ENCODE data around the gene PACRG.

The PACRG gene

DNA sequence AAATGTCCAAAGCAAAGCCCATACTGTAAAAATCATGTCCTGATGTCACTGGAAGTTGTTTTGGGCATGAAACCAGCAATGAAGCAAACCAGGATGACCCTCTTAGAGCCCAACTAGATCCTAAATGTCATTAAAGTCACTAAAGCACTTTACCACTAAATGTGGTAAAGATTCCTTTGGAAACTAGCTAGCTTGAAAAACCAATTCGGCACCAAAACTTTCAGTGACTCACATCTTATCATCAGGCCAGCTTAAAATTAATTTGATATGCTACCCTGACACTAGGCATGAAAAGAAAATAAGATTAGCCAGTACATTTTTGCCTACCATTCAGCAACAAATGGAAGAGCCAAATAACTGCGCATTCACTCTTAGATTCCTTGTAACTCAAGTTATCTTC, 145.8 kb downstream of the PACRG start:
- DNase-seq = no peak

- DNase-seq = no peak
Measured at GRCh38 chr6:162875070-162875469, 147.3 kb downstream of the PACRG start.

DNA sequence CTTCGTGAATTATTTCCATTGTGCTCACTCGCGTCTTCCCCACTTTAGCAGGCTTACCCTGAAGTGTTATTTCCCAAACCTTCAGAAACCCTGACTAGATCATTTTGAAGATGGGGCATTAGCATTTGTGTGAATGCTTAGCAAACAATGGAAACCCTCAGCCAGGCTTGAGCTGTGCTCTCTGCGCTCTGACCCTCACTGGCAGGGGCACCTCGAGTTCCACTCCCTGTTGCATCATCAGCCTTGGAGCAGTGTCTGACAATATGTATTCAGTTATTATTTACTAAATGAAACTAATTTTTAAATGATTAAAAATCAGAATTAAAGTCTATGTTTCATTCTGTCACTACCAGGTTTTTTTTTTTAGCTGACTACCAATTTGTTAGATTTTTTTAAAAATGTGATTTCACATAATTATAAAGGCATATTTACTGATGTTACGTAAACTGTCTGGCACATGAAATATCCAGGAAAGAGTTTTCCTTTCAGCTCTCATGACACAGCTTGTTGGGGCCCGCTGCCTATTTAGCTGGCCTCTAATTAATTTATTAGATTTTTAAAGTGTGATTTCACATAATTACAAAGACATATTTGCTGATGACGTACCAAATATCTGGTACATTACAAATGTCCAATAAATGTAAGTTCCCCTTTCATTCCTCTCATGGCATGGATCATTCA, 155.2 kb downstream of the PACRG start:
- DNase-seq = no peak

- no peak for DNase-seq
Measured at GRCh38 chr6:162887981-162888689, 160.4 kb downstream of the PACRG start.

- no peak for DNase-seq
Measured at GRCh38 chr6:162889303-162889702, 161.5 kb downstream of the PACRG start.

DNA sequence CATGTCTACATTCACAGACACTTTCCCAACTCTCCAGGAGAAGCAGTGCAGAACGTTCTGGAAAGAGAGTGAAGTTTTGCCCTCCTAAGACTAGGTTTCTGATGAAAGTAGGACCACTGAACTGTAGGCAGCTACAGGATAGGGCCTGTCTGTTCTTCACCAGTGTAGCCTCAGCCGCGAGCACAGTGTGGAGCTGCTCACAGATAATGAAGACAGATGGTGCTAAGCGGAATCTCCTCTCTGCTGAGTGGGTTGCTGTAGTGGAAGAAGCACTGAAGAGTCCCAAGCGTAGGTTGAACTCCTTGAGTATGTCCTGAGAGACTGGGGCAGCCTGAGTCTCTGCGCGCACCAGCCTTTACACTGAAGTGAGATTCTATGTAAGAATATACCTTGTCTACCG, 170.2 kb downstream of the PACRG start:
- no peak for DNase-seq

DNA sequence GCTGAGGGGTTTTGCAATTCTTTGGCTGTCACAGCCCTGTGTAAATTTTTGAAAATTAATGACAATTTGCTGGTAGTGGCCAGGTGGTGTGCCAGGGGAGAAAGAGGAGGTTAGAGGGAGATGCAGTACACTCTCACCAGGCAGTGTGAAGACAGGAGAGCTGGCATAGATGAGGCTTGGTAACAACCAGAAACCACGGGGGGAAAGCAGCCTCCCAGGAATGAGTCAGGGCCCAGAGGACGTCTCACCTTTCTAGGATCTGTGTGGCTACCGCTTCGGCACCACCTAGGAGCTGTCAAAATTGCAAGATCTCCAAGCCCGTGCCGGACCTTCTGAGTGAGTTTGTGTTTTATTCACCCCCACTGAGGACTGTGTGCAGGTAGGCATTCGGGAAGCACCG, 171.4 kb downstream of the PACRG start:
- no peak for DNase-seq

GRCh38 chr6:162900503-162900902, 172.7 kb downstream of the PACRG start:
- DNase-seq = no peak

- no peak for DNase-seq
Measured at GRCh38 chr6:162904069-162904663, 176.4 kb downstream of the PACRG start.

GRCh38 chr6:162906479-162906878, 178.7 kb downstream of the PACRG start:
- no peak for DNase-seq

- DNase-seq = no peak
Measured at GRCh38 chr6:162907876-162908481, 180.2 kb downstream of the PACRG start.

- no peak for DNase-seq
Measured at GRCh38 chr6:162913206-162913605, 185.4 kb downstream of the PACRG start.

- DNase-seq = no peak
Measured at GRCh38 chr6:162917506-162917905, 189.7 kb downstream of the PACRG start.

GRCh38 chr6:162921062-162921461, 193.3 kb downstream of the PACRG start:
- DNase-seq = no peak

DNA sequence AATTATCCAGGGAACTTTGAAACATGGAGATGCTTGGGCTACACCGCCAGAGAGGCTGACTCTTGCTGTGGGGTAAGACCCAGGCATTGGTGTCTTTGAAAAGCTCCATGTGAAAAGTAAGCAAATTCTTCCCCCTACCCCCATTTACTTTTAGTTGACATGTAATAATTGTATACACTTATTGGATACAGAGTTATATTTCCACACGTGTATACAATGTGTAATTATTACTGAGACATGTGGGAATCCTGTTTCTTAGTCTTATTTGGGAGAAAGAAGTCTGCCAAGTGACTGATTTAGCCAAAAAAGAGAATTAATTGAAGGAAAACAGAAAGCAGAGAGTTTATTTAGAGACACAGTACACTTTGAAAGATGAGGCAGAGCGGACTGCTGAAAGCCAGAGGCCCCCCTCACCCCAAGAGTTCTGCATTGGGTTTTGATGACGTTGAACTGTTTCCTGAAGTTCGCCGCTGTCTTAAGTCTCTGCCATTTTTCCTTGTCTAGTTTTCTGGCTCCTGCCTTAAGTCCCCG, 193.8 kb downstream of the PACRG start:
- no peak for DNase-seq

GRCh38 chr6:162922563-162923166, 194.9 kb downstream of the PACRG start:
- no peak for DNase-seq

- DNase-seq = no peak
Measured at GRCh38 chr6:162934844-162935243, 207.1 kb downstream of the PACRG start.

DNA sequence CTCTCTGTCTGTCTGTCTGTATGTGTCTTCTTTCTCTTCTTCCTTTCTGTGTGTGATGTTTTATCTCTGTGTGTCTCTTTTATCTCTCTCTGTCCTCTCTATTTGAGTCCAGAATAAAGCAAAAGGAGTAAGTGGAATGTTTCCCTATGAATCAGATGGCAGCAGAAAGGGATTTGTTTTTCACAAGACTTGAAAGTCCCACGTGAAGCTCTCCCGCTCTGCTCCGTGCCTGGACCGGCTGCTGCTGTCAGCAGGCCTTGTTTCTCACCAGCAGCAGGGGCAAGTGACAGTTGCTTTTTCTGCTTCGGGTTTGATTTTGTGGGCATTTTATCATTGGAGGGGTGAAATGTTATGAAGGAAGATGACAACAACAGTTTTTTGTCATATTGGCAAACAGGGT, 212.7 kb downstream of the PACRG start:
- no peak for DNase-seq

DNA sequence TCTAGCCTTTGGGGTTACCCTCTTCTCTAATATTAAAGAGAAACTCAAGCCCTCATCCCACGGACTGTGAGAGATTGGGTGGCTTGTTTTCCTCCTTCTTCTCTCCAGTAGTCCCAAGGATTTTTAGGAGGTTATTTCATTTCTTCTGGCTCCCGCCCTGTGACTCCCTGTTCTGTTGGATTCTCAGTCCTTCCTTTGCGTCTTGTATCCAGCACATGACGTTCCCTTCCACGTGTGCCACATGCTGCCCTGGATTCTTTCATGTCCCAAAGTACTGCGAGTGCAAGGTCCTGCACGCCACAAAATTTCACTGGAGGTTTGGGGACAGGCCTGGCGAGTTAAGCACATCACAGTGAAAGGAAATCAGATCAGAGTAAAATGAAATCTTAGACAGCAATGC, 213.4 kb downstream of the PACRG start:
- DNase-seq = no peak

DNA sequence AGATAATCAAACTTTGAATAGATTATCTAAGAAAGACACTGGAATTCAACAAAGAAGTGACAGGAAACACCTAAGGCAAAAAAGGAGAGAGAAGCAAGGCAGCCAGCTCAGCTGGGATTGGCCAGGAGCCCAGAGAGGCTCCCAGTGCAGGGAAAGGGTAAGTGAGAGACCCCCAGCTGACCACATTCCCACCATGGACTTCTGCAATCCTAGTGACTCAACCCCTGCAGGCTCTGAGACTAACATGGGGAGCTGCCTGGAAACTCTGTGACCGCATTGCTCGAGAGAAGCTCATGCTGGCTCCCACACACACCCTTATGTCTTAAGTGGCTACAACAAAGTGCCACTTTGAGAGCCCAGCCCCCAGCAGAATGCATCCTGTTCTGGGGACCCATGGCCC, 215.1 kb downstream of the PACRG start:
- no peak for DNase-seq

DNA sequence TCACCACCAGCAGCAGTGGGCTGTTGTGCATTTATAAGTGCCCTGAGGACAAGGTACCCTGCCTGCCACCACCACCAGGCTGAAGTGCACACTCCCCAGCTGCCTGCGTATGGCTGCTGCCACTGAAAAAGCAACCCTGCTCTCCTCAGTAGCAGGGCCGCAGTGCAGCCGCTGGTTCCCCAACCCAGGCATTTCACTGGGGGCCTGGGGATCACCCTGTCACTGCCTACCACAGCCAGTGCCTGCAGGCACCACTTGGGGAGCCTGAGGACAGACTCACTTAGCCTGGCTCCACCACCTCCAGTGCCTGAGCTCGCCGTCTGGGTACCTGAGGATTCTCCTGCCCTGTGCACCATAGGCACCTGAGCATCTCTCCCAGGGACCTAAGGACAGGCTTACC, 215.6 kb downstream of the PACRG start:
- DNase-seq = no peak

GRCh38 chr6:162951164-162951743, 223.5 kb downstream of the PACRG start:
- DNase-seq = no peak

- no peak for DNase-seq
Measured at GRCh38 chr6:162952423-162952822, 224.6 kb downstream of the PACRG start.

Data from activated gamma-delta T cell (primary cell).